Upper lobe of left lung (tissue), 6 donors: ENCODE measurements around the gene DHCR24. TPM values are rescaled to one million over a fixed set of nuclear protein-coding genes. Genes with fewer than 3 reads are reported as not detected.

ENCODE experiments used
- ATAC-seq, 2 donors: fragments of 200-7000 bp; cut with Tn5 transposase; one replicate each; pipeline ENCODE4 v1.9.1; 2022; ENCODE audit warnings: mild to moderate bottlenecking in 2 of 2, moderate library complexity in 2 of 2; ENCODE audit not compliant: low FRiP score in 2 of 2
- DNase-seq, 2 donors: peaks; one replicate each; pipeline ENCODE4 v3.0.0-alpha.2; 2019 to 2020
- H3K27ac ChIP-seq, 4 donors: fragments of 200-600 bp; sonication (generic); one replicate each; pipeline ENCODE4 v1.5.1; 2016 to 2019
- H3K27me3 ChIP-seq, 4 donors: fragments of 200-600 bp; sonication (generic); one replicate each; pipeline ENCODE4 v1.5.1; 2017 to 2019
- H3K36me3 ChIP-seq, 4 donors: fragments of 200-600 bp; sonication (generic); one replicate each; pipeline ENCODE4 v1.5.1; 2016 to 2019
- H3K4me1 ChIP-seq, 4 donors: fragments of 200-600 bp; sonication (generic); one replicate each; pipeline ENCODE4 v1.5.1; 2018 to 2019
- H3K4me3 ChIP-seq, 4 donors: fragments of 200-600 bp; sonication (generic); one replicate each; pipeline ENCODE4 v1.5.1; 2017 to 2019; ENCODE audit warnings: mild to moderate bottlenecking in 2 of 4, moderate library complexity in 1 of 4
- H3K9me3 ChIP-seq, 4 donors: fragments of 200-600 bp; sonication (generic); one replicate each; pipeline ENCODE4 v1.5.1; 2018 to 2019
- CTCF ChIP-seq, 6 experiments: fragments of 450-650 bp in 4 of 6; fragments of 200-600 bp in 2 of 6; sonication (generic) in 2 of 6; IDR thresholded peaks; one replicate each; pipeline ENCODE4 v1.5.1; 2016 to 2019; ENCODE audit warnings: antibody characterized with exemption in 6 of 6
- EP300 ChIP-seq, 4 donors: sonication (generic); formaldehyde crosslinking; IDR thresholded peaks; one replicate each; pipeline ENCODE4 v1.5.1; 2017; ENCODE audit warnings: antibody characterized with exemption in 4 of 4, control low read depth in 2 of 4
- POLR2A ChIP-seq, 4 donors: fragments of 450-650 bp; IDR thresholded peaks; one replicate each; pipeline ENCODE4 v1.5.1; 2016 to 2017; ENCODE audit warnings: antibody characterized with exemption in 4 of 4, mild to moderate bottlenecking in 2 of 4
- POLR2AphosphoS5 ChIP-seq, 2 donors: sonication (generic); formaldehyde crosslinking; IDR thresholded peaks; one replicate each; pipeline ENCODE4 v1.5.1; 2017; ENCODE audit warnings: antibody characterized with exemption in 2 of 2
- WGBS, 2 donors: methylation state at CpG; one replicate each; pipeline ENCODE4 v1.1.5; 2017 to 2018; 5-methylcytosine and 5-hydroxymethylcytosine counted together
- total RNA-seq, 6 donors: library from RNA; depleted of rRNA in 4 of 6; stranded (reverse); fragments of >200 nt in 4 of 6; gene quantifications; one replicate each; pipeline versions ENCODE4 v1.1.0 to v1.2.1, GENCODE V29; 2016 to 2021
- donor health status: DM: no; HTN: no; CAD: no; lungs with moderate emphysema.
- donor health status: DM: no; HTN: yes; CAD: no; lungs with severe emphysema.

The DHCR24 gene
- total RNA-seq, 6 donors from 2014 or later, result 188 to 863 (median 555) TPM

GRCh38 chr1:54816951-54817350 is 70.0 kb downstream of the DHCR24 start:
- no peaks in the 10 kb centered on the region for H3K36me3 ChIP-seq
- 63 to 85% methylated on average over 4 to 13 of the region's 13 CpGs for WGBS, 2 donors
- H3K9me3 ChIP-seq, result no peaks in the 10 kb centered on the region
- no peak overlapping the region for H3K4me3 ChIP-seq
- H3K27ac ChIP-seq, result no peak overlapping the region
- DNase-seq, result no peak
- TF ChIP-seq POLR2AphosphoS5 (IDR thresholded peaks at IDR 0.05) (no peak), EP300 (IDR thresholded peaks at IDR 0.05) (no peak), CTCF (IDR thresholded peaks at IDR 0.05) (no peak), POLR2A (IDR thresholded peaks at IDR 0.05) (no peak)
- no peaks in the 10 kb centered on the region for H3K4me1 ChIP-seq
- no peak for ATAC-seq
- H3K27me3 ChIP-seq, result no peaks in the 10 kb centered on the region

- Histone ChIP-seq H3K9me3 (no peaks in the 10 kb centered on the region), H3K36me3 (no peaks in the 10 kb centered on the region), H3K4me1 (no peaks in the 10 kb centered on the region), H3K27me3 (no peaks in the 10 kb centered on the region), H3K4me3 (no peak overlapping the region), H3K27ac (no peak overlapping the region)
- TF ChIP-seq CTCF (IDR thresholded peaks at IDR 0.05), result no peak
- DNase-seq (no peak), ATAC-seq (no peak)
- WGBS, 2 donors, result 56 to 83% methylated on average over 6 of the region's 6 CpGs
These were observed 70.9 kb downstream of the DHCR24 start for GRCh38 chr1:54816130-54816529.

GRCh38 chr1:54815086-54815876 is 71.7 kb downstream of the DHCR24 start:
- Histone ChIP-seq H3K36me3 (no peaks in the 10 kb centered on the region), H3K4me3 (no peak overlapping the region), H3K9me3 (no peaks in the 10 kb centered on the region), H3K27ac (no peak overlapping the region), H3K4me1 (no peaks in the 10 kb centered on the region), H3K27me3 (no peaks in the 10 kb centered on the region)
- no peak for TF ChIP-seq POLR2A (IDR thresholded peaks at IDR 0.05)
- no peak for TF ChIP-seq EP300 (IDR thresholded peaks at IDR 0.05)
- no peak for TF ChIP-seq CTCF (IDR thresholded peaks at IDR 0.05)
- no peak for TF ChIP-seq POLR2AphosphoS5 (IDR thresholded peaks at IDR 0.05)
- ATAC-seq (no peak), DNase-seq (no peak)
- 91 to 95% methylated on average over 7 of the region's 7 CpGs for WGBS, 2 donors

- 88 to 93% methylated on average over 5 of the region's 5 CpGs for WGBS, 2 donors
- Histone ChIP-seq H3K27me3 (no peaks in the 10 kb centered on the region), H3K9me3 (no peaks in the 10 kb centered on the region), H3K4me3 (no peak overlapping the region), H3K27ac (no peak overlapping the region), H3K4me1 (no peaks in the 10 kb centered on the region), H3K36me3 (no peaks in the 10 kb centered on the region)
- no peak for TF ChIP-seq POLR2A (IDR thresholded peaks at IDR 0.05)
- no peak for TF ChIP-seq POLR2AphosphoS5 (IDR thresholded peaks at IDR 0.05)
- TF ChIP-seq EP300 (IDR thresholded peaks at IDR 0.05), result no peak
- no peak for TF ChIP-seq CTCF (IDR thresholded peaks at IDR 0.05)
- ATAC-seq (no peak), DNase-seq (no peak)
These were observed 72.4 kb downstream of the DHCR24 start for GRCh38 chr1:54814571-54814970.

GRCh38 chr1:54814126-54814498 is 72.9 kb downstream of the DHCR24 start:
- no peaks in the 10 kb centered on the region for H3K4me1 ChIP-seq
- H3K27ac ChIP-seq, result no peak overlapping the region
- no peaks in the 10 kb centered on the region for H3K36me3 ChIP-seq
- 59 to 81% methylated on average over 5 to 10 of the region's 10 CpGs for WGBS, 2 donors
- H3K9me3 ChIP-seq, result no peaks in the 10 kb centered on the region
- TF ChIP-seq POLR2A (IDR thresholded peaks at IDR 0.05) (no peak), EP300 (IDR thresholded peaks at IDR 0.05) (no peak), CTCF (IDR thresholded peaks at IDR 0.05) (no peak), POLR2AphosphoS5 (IDR thresholded peaks at IDR 0.05) (no peak)
- DNase-seq, result no peak
- H3K4me3 ChIP-seq, result no peak overlapping the region
- no peaks in the 10 kb centered on the region for H3K27me3 ChIP-seq
- ATAC-seq, result no peak
